ENCODE measurements around the gene PPBP. TPM values are rescaled to one million over a fixed set of nuclear protein-coding genes. Genes with fewer than 3 reads are reported as not detected.
"Not testable (repeated sequence)": the region's sequence is repeated elsewhere in the genome, so short reads cannot be mapped to it uniquely, and the experiment has no call there.

Gene PPBP
- polyA plus RNA-seq, 1 of the 3 experiments (the other 2 are of a cell fraction): not detected

- H3K9me3 ChIP-seq: no peaks in the 10 kb centered on the region
- ChIA-PET POLR2A (no interaction called here), CTCF (interaction anchor here (0.6 kb wide), 1 partner anchor 591 kb away, joined by 4 read pairs; no protein-coding TSS in a partner anchor)
- no peaks in the 10 kb centered on the region for H3K79me2 ChIP-seq (ENCODE audit: insufficient read depth)
- no peak for DNase-seq
- TF ChIP-seq ZBTB33 (IDR thresholded peaks at IDR 0.05; ENCODE audit: borderline replicate concordance, low read depth) (no peak), YY1 (IDR thresholded peaks at IDR 0.05; ENCODE audit: low read depth) (no peak), SIN3A (IDR thresholded peaks at IDR 0.05; ENCODE audit: borderline replicate concordance, low read depth, low read length) (no peak), USF1 (IDR thresholded peaks at IDR 0.05; ENCODE audit: borderline replicate concordance, low read depth) (no peak), JUND (IDR thresholded peaks at IDR 0.05) (no peak), MAX (IDR thresholded peaks at IDR 0.05; ENCODE audit: low read depth) (no peak), EP300 (IDR thresholded peaks at IDR 0.05; ENCODE audit: borderline replicate concordance in 1 of 2, low read depth in 1 of 2, low read length in 1 of 2) (no peak), USF2 (IDR thresholded peaks at IDR 0.05; ENCODE audit: borderline replicate concordance, low read depth, low read length) (no peak), MXI1 (IDR thresholded peaks at IDR 0.05; ENCODE audit: low read depth, low read length) (no peak)
- 8% methylated on average over 4 of the region's 4 CpGs for WGBS (ENCODE audit: low lambda C conversion rate)
- H3K9me2 ChIP-seq: no peaks in the 10 kb centered on the region
- H3F3A ChIP-seq (replicated peaks; ENCODE audit: insufficient read depth): no peaks in the 10 kb centered on the region
- no peak overlapping the region for H3K4me2 ChIP-seq
- H3K27me3 ChIP-seq (ENCODE audit: insufficient read depth): peaks cover 7% of the 10 kb centered on the region
- no peak overlapping the region for H2AFZ ChIP-seq (ENCODE audit: low read depth)
- H4K20me1 ChIP-seq (ENCODE audit: insufficient read depth): no peaks in the 10 kb centered on the region
- H3K4me3 ChIP-seq (ENCODE audit: low read depth in 2 of 2, low read length in 1 of 2): no peak overlapping the region
- no peaks in the 10 kb centered on the region for H3K36me3 ChIP-seq (replicated peaks in 1 of 2; ENCODE audit: control insufficient read depth in 1 of 2, insufficient read depth in 2 of 2, low read length in 1 of 2)
- no peak overlapping the region for H3K9ac ChIP-seq
- H3K27ac ChIP-seq (ENCODE audit: low read depth in 2 of 2, low read length in 1 of 2): no peak overlapping the region
- H3K4me1 ChIP-seq (ENCODE audit: control insufficient read depth in 1 of 2, insufficient read depth in 2 of 2, low read depth in 1 of 2, low read length in 1 of 2): no peaks in the 10 kb centered on the region
Measured at GRCh38 chr4:73984736-73985527, 3.1 kb downstream of the PPBP start.

GRCh38 chr4:73981175-73981574, 6.8 kb downstream of the PPBP start:
- WGBS (ENCODE audit: low lambda C conversion rate): 15% methylated on average over 7 of the region's 7 CpGs
- POLR2A ChIA-PET; H3K4me1 ChIP-seq (ENCODE audit: control insufficient read depth in 1 of 2, insufficient read depth in 2 of 2, low read depth in 1 of 2, low read length in 1 of 2); H3F3A ChIP-seq (replicated peaks; ENCODE audit: insufficient read depth); H3K9ac ChIP-seq; H3K36me3 ChIP-seq (replicated peaks in 1 of 2; ENCODE audit: control insufficient read depth in 1 of 2, insufficient read depth in 2 of 2, low read length in 1 of 2); H3K9me2 ChIP-seq; H3K9me3 ChIP-seq; H4K20me1 ChIP-seq (ENCODE audit: insufficient read depth); H3K27ac ChIP-seq (ENCODE audit: low read depth in 2 of 2, low read length in 1 of 2); CTCF ChIA-PET; H3K79me2 ChIP-seq (ENCODE audit: insufficient read depth); DNase-seq; H3K4me3 ChIP-seq (ENCODE audit: low read depth in 2 of 2, low read length in 1 of 2); H3K4me2 ChIP-seq; H2AFZ ChIP-seq (ENCODE audit: low read depth); H3K27me3 ChIP-seq (ENCODE audit: insufficient read depth): not testable (repeated sequence)
